Activated T-cell treated with anti-CD3 and anti-CD28 coated beads, Interleukin-2, amount 50 U/mL, for 24 hours (primary cell): Measurements from ENCODE around the gene COX19.

Experiments used
- DNase-seq: peaks from one replicate; pipeline ENCODE4 v3.0.0-alpha.2; 2020
- H3K27ac Mint-ChIP-seq: 2 replicates; pipeline ENCODE4 v1.8.0; 2020; ENCODE audit warnings: mild to moderate bottlenecking, mixed read lengths
- H3K27me3 Mint-ChIP-seq: 2 replicates; pipeline ENCODE4 v1.8.0; 2020; ENCODE audit warnings: mixed read lengths
- H3K36me3 Mint-ChIP-seq: 2 replicates; pipeline ENCODE4 v1.8.0; 2020; ENCODE audit warnings: low read depth, mixed read lengths
- H3K4me1 Mint-ChIP-seq: 2 replicates; pipeline ENCODE4 v1.8.0; 2020; ENCODE audit warnings: low read depth, mixed read lengths
- H3K4me3 Mint-ChIP-seq: 2 replicates; pipeline ENCODE4 v1.8.0; 2020; ENCODE audit warnings: mild to moderate bottlenecking, moderate library complexity, mixed read lengths
- H3K9me3 Mint-ChIP-seq: 2 replicates; pipeline ENCODE4 v1.8.0; 2020; ENCODE audit warnings: mixed read lengths

The COX19 gene

DNA sequence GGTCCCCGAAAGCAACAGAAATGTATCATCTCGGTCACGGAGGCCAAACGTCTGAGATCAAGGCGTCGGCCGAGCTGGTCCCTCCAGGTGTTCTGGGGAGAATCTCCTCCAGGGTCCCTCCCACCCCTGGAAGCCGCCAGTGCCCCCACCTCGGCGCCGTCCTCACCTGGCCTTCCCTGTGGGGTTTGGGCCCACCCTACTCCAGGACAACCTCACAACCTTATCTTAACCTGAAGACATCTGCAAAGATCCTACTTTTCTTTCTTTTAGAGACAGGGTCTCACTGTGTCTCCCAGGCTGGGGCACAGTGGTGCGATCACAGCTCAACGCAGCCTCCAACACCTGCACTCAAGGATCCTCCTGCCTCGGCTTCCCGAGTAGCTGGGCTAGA is 54.3 kb downstream of the COX19 start:
- Mint-ChIP-seq H3K27me3 (no peaks in the 10 kb centered on the region), H3K4me1 (peaks cover 50% of the 10 kb centered on the region), H3K27ac (peak overlapping the region; percentile 86), H3K36me3 (peaks cover 23% of the 10 kb centered on the region), H3K9me3 (no peaks in the 10 kb centered on the region), H3K4me3 (peak overlapping the region; percentile 18)
- DNase-seq = no peak

DNA sequence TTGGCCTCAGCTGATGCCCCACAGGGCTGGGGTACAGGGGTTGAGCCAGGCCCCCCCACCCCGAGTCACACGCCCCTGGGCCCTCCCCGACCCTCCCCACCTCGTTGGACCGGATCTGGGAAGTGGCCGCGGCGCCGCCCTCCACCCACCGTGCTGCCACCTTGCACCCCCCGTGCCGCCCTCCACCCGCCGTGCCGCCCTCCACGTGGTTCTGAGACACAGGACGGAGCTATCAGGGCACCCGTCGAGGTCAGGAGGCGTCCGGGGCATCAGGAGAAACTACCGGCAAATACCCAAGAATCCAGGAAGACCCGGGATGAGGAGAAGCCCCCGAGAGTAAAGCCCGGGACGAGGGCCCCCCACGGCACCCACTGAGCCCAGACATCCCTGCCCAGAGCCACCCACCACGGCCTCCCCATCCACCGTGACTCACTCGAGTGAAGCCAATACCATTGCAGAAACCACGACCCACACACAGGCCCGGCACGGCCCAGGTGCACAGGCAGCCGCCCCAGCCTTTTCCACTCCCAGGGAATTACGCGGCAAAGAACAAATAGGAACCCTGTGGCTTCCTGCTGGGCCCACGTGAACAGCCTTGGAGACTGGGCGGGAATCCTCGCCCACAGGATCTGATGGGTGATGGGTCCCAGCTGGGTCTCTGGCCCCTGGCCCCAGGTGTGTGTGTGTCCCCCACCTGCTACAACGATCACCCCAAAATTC is 54.8 kb downstream of the COX19 start:
- Mint-ChIP-seq H3K9me3 (no peaks in the 10 kb centered on the region), H3K27ac (peak overlapping the region; percentile 86), H3K4me3 (peak overlapping the region; percentile 18), H3K27me3 (no peaks in the 10 kb centered on the region), H3K36me3 (peaks cover 20% of the 10 kb centered on the region), H3K4me1 (peaks cover 49% of the 10 kb centered on the region)
- peak; percentile 61 for DNase-seq

DNA sequence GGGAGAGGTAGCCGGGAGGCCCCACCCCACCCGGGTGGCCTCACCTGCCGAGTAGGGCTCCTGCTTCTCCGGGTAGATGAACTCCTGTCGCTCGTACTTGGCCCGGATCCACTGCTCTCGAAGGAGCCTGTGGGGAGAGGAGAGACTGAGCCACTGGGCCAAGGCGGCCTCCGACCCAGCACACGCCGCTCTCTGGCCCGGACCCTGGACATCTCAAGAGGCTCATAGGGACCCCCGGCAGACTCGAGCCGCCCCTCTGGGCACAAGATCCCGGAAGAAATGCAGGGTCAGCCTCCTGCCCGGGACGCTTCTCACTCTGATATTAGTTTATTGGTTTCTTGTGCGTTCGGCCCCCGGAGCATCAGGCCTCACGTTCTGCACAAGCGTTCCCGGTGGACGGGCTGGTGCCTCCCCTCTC is 55.4 kb downstream of the COX19 start:
- Mint-ChIP-seq H3K36me3 (peaks cover 20% of the 10 kb centered on the region), H3K27ac (no peak overlapping the region), H3K27me3 (no peaks in the 10 kb centered on the region), H3K4me1 (peaks cover 47% of the 10 kb centered on the region), H3K9me3 (no peaks in the 10 kb centered on the region), H3K4me3 (no peak overlapping the region)
- peak; percentile 31 for DNase-seq

DNA sequence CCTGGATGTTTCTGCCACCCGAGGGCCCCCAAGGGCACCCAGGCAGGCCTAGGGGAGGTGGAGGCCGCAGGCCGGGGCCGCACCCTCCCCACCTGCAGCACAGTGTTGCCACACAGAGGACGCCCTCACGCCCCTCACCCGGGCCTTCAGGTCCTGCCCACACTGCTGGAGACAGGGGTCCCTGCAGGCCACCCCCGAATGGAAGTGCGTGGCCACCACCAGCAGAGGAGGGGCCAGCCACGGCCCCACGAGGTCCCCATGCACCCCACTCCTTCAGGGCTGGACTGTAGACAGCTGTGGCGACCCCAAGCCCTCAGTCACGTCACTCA is 56.3 kb downstream of the COX19 start:
- no peaks in the 10 kb centered on the region for H3K27me3 Mint-ChIP-seq
- no peaks in the 10 kb centered on the region for H3K9me3 Mint-ChIP-seq
- peak; percentile 28 for DNase-seq
- no peak overlapping the region for H3K4me3 Mint-ChIP-seq
- peaks cover 20% of the 10 kb centered on the region for H3K36me3 Mint-ChIP-seq
- H3K27ac Mint-ChIP-seq = peak overlapping the region; percentile 77
- H3K4me1 Mint-ChIP-seq = peaks cover 40% of the 10 kb centered on the region

DNA sequence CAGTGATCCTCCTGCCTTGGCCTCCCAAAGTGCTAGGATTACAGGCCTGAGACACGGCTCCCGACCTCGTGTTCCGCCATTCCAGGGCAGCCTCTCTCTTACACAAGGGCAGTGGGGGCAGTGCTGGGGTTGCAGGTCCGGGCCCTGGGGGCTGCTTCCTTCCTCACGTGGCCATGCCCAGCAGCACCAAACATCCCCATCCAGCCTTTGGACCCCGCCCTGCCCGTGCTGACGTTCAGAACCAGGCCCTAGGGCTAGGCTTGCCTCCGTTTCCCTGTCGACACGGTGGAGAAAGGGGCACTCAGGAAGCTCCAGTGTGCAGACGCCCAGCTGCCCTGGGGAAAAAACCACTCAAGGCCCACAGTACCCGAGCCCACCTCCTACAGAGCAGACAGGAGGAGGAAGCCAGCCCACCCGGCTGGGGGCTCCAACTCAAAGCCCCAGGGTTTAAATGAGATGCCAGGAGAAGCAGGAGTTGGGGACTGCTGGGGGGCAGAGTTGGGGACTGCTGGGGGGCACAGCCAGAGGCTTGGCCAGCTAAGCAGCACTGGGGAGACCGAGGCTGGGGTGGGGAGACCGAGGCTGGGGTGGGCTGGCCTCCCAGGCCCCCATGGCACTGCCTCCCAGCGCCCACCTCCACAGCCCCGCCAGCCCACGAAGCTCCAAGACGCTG is 56.8 kb downstream of the COX19 start:
- Mint-ChIP-seq H3K9me3 (no peaks in the 10 kb centered on the region), H3K36me3 (peaks cover 20% of the 10 kb centered on the region), H3K4me1 (peaks cover 38% of the 10 kb centered on the region), H3K27me3 (no peaks in the 10 kb centered on the region), H3K4me3 (no peak overlapping the region), H3K27ac (no peak overlapping the region)
- DNase-seq = peak; percentile 22

DNA sequence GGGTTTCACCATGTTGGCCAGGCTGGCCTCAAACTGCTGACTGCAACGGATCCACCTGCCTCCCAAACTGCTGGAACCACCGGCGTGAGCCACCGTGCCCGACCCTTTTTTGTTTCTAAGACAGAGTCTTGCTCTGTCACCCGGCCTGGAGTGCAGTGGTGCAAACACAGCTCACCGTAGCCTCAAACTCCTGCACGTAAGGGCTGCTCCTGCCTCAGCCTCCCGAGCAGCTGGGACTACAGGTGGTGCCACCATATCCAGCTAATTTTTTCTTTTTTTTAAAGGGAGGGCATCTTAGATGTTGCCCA is 57.3 kb downstream of the COX19 start:
- H3K4me1 Mint-ChIP-seq = peaks cover 33% of the 10 kb centered on the region
- H3K9me3 Mint-ChIP-seq = no peaks in the 10 kb centered on the region
- no peak overlapping the region for H3K4me3 Mint-ChIP-seq
- DNase-seq = no peak
- H3K36me3 Mint-ChIP-seq = peaks cover 20% of the 10 kb centered on the region
- no peaks in the 10 kb centered on the region for H3K27me3 Mint-ChIP-seq
- no peak overlapping the region for H3K27ac Mint-ChIP-seq

DNA sequence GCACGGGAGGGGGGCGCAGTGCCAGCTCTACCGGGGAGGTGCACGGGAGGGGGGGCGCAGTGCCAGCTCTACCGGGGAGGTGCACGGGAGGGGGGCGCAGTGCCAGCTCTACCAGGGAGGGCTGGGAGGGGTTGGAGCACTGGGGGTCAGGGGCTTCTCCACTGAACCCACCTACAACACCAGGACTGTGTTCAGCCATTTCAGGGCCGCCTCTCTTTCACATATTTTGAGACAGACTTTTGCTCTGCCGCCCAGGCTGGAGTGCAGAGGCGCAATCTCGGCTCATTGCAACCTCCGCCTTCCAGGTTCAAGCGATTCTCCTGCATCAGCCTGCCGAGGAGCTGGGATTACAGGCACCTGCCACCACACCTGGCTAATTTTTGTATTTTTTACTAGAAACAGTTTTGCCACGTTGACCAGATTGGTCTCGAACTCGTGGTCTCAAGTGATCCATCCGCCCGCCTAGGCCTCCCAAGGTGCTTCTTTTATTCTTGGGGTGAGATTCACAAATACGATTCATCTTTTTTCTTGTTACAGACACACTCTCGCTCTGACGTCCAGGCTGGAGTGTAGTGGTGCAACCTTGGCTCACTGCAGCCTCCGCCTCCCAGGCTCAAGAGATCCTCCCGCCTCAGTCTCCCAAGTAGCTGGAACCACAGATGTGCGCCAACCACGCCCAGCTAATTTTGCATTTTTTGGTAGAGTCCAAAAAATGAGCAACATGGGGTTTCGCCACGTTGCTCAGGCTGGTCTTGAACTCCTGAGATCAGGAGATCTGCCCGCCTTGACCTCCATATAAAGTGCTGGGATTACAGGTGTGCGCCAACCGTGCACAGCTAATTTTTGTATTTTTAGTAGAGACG is 57.9 kb downstream of the COX19 start:
- Mint-ChIP-seq H3K36me3 (peaks cover 22% of the 10 kb centered on the region), H3K27ac (no peak overlapping the region), H3K9me3 (no peaks in the 10 kb centered on the region), H3K27me3 (no peaks in the 10 kb centered on the region), H3K4me3 (no peak overlapping the region), H3K4me1 (peaks cover 28% of the 10 kb centered on the region)
- DNase-seq = peak; percentile 20

DNA sequence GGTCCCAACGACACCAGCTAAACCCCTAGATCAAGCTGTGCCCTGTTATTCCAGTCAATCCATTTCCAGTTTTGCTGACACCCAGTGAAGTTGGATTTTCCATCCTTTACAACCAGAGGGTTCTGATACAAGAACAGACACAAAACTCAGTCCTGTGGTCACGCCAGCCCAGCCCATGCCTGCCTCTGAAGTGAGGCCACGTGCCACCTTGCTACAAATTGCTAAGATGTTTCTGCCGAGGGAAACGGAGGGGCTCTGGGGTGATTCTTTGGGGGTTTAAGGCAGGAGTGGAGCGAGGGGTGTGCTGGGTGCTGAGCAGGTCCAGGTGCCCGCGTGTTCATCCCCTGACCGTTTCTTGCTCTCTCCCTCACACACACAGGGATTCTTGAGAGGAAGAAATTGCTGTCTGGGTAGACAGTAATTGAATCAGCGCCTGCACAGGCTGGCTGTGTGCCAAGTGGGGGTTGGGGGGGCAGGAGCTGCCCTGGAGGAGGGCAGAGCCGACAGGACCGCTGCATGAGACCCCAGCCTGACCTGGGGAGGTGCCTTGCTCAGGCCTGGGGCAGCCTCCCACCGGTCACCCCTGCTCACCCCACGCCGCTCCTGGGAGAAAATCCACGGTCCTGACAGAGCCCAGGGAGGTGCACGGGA is 58.9 kb downstream of the COX19 start:
- peaks cover 22% of the 10 kb centered on the region for H3K36me3 Mint-ChIP-seq
- no peaks in the 10 kb centered on the region for H3K27me3 Mint-ChIP-seq
- H3K4me1 Mint-ChIP-seq = peaks cover 22% of the 10 kb centered on the region
- no peaks in the 10 kb centered on the region for H3K9me3 Mint-ChIP-seq
- DNase-seq = no peak
- no peak overlapping the region for H3K4me3 Mint-ChIP-seq
- no peak overlapping the region for H3K27ac Mint-ChIP-seq
